Natural killer cell (primary cell): ENCODE measurements around the gene MACF1. TPM values are rescaled to one million over a fixed set of nuclear protein-coding genes. Genes with fewer than 3 reads are reported as not detected.
A peak's percentile ranks its signal among the peaks of the same experiment; 100 is the strongest.

Experiments
- ATAC-seq, 3 donors: fragments of 150-1000 bp in 2 of 3; fragments of 200-7000 bp in 1 of 3; cut with Tn5 transposase; 1 replicate in 1 of 3; 2 replicates in 2 of 3; pipeline ENCODE4 v1.10.0; 2021; ENCODE audit warnings: mild to moderate bottlenecking in 2 of 3, moderate library complexity in 2 of 3
- DNase-seq, 2 donors: peaks; one replicate each; pipeline versions ENCODE4 v3.0.0 to v3.0.0-alpha.2; 2013 to 2021; ENCODE audit warnings: mixed read lengths in 1 of 2
- H3K27ac ChIP-seq: one replicate; pipeline ENCODE4 v1.5.1; 2013; ENCODE audit warnings: mild to moderate bottlenecking, low read length
- H3K27me3 ChIP-seq: one replicate; pipeline ENCODE4 v1.6.1; 2013; ENCODE audit warnings: low read length; ENCODE audit not compliant: control insufficient read depth, insufficient read depth
- H3K36me3 ChIP-seq: one replicate; pipeline ENCODE4 v1.6.1; 2013; ENCODE audit warnings: low read length; ENCODE audit not compliant: control insufficient read depth, insufficient read depth
- H3K4me1 ChIP-seq: one replicate; pipeline ENCODE4 v1.6.1; 2013; ENCODE audit warnings: low read length; ENCODE audit not compliant: control insufficient read depth, insufficient read depth
- H3K4me3 ChIP-seq: one replicate; pipeline ENCODE4 v1.5.1; 2013; ENCODE audit warnings: low read length
- H3K9me3 ChIP-seq: one replicate; pipeline ENCODE4 v1.6.1; 2013; ENCODE audit warnings: low read length; ENCODE audit not compliant: control insufficient read depth, insufficient read depth
- H3K27ac Mint-ChIP-seq, 2 donors: one replicate each; pipeline ENCODE4 v1.8.0; 2022; ENCODE audit warnings: mild to moderate bottlenecking in 2 of 2, mixed read lengths in 2 of 2, moderate library complexity in 1 of 2
- H3K27me3 Mint-ChIP-seq, 2 donors: one replicate each; pipeline ENCODE4 v1.8.0; 2022; ENCODE audit warnings: low read depth in 2 of 2, mixed read lengths in 2 of 2
- H3K36me3 Mint-ChIP-seq: one replicate; pipeline ENCODE4 v1.8.0; 2022; ENCODE audit warnings: mixed read lengths
- H3K4me1 Mint-ChIP-seq, 2 donors: one replicate each; pipeline ENCODE4 v1.8.0; 2022; ENCODE audit warnings: mixed read lengths in 2 of 2
- H3K4me3 Mint-ChIP-seq: one replicate; pipeline ENCODE4 v1.8.0; 2022; ENCODE audit warnings: mild to moderate bottlenecking, moderate library complexity, mixed read lengths
- H3K9me3 Mint-ChIP-seq, 2 donors: one replicate each; pipeline ENCODE4 v1.8.0; 2022; ENCODE audit warnings: mixed read lengths in 2 of 2
- CTCF ChIP-seq: fragments of 200-600 bp; IDR thresholded peaks from one replicate; pipeline ENCODE4 v1.8.0; 2022; ENCODE audit warnings: antibody characterized with exemption
- WGBS: methylation state at CpG from one replicate; pipeline ENCODE4 v1.1.7; 2013; ENCODE audit warnings: missing lambda C conversion rate; ENCODE audit not compliant: insufficient coverage; 5-methylcytosine and 5-hydroxymethylcytosine counted together
- intact Hi-C: fragments of 100-400 bp; cut with micrococcal nuclease; formaldehyde crosslinking; loops from one replicate; pipeline ENCODE4 v1.14.2; 2022
- total RNA-seq, 4 donors: library from RNA; stranded (reverse); fragments of 120-200 nt in 1 of 4; gene quantifications; one replicate each; pipeline versions ENCODE4 v1.2.3 to v1.2.4, GENCODE V29; 2013 to 2022

MACF1 gene
- total RNA-seq, 3 donors from 2014 or later (not counting 1 experiment from before 2014, with no cell fraction given): 752 to 811 (median 752) TPM

GRCh38 chr1:39258146-39258924 lies 53.8 kb downstream of the MACF1 start:
- no peak overlapping the region for H3K4me3 Mint-ChIP-seq

GRCh38 chr1:39258925-39259244 lies 54.4 kb downstream of the MACF1 start:
- peak; percentile 48 for TF ChIP-seq CTCF
- no peaks in the 10 kb centered on the region for H3K27me3 Mint-ChIP-seq
- intact Hi-C loops: loop anchor here (1.0 to 2.0 kb wide), 3 partner anchors 67 to 156 kb away; no protein-coding TSS in a partner anchor
- DNase-seq: no peak
- no peak overlapping the region for H3K4me3 Mint-ChIP-seq
- peaks cover 29 to 38% of the 10 kb centered on the region in 2 donors for H3K4me1 Mint-ChIP-seq
- Histone ChIP-seq H3K4me3 (no peak overlapping the region), H3K36me3 (peaks cover 55% of the 10 kb centered on the region), H3K9me3 (no peaks in the 10 kb centered on the region), H3K27me3 (no peaks in the 10 kb centered on the region), H3K4me1 (peaks cover 8% of the 10 kb centered on the region), H3K27ac (no peak overlapping the region)
- no peaks in the 10 kb centered on the region for H3K36me3 Mint-ChIP-seq
- H3K9me3 Mint-ChIP-seq: no peaks in the 10 kb centered on the region
- peak in 2 of 3 donors; percentile 8 for ATAC-seq
- peak overlapping the region; percentile 51 to 71 for H3K27ac Mint-ChIP-seq

More at GRCh38 chr1:39258146-39258924, 53.8 kb downstream of the MACF1 start:
- TF ChIP-seq CTCF: peak; percentile 85
- Mint-ChIP-seq H3K27ac (peak overlapping the region; percentile 51 to 71), H3K27me3 (no peaks in the 10 kb centered on the region), H3K9me3 (no peaks in the 10 kb centered on the region), H3K4me1 (peaks cover 25 to 34% of the 10 kb centered on the region in 2 donors), H3K36me3 (no peaks in the 10 kb centered on the region)
- H3K4me3 ChIP-seq: no peak overlapping the region
- peaks cover 57% of the 10 kb centered on the region for H3K36me3 ChIP-seq
- no peak overlapping the region for H3K27ac ChIP-seq
- intact Hi-C loops: loop anchor here (1.0 to 2.0 kb wide), 3 partner anchors 66 to 156 kb away; no protein-coding TSS in a partner anchor
- peak; percentile 60 to 85 for DNase-seq
- no peaks in the 10 kb centered on the region for H3K27me3 ChIP-seq
- H3K4me1 ChIP-seq: peaks cover 8% of the 10 kb centered on the region
- no peaks in the 10 kb centered on the region for H3K9me3 ChIP-seq
- 46% methylated on average over 5 of the region's 7 CpGs for WGBS
- peak; percentile 72 to 86 (median 77) for ATAC-seq

- ATAC-seq (peak; percentile 60 to 70 (median 61)), DNase-seq (no peak)
- Mint-ChIP-seq H3K4me1 (peaks cover 52 to 61% of the 10 kb centered on the region in 2 donors), H3K4me3 (peak overlapping the region; percentile 61), H3K27ac (peak overlapping the region; percentile 63 to 83), H3K36me3 (no peaks in the 10 kb centered on the region), H3K9me3 (no peaks in the 10 kb centered on the region), H3K27me3 (no peaks in the 10 kb centered on the region)
- H3K9me3 ChIP-seq: no peaks in the 10 kb centered on the region
- WGBS: 29% methylated on average over 2 of the region's 2 CpGs
- intact Hi-C loops: no loop called here
- no peak for TF ChIP-seq CTCF
- peaks cover 8% of the 10 kb centered on the region for H3K4me1 ChIP-seq
- no peak overlapping the region for H3K4me3 ChIP-seq
- no peaks in the 10 kb centered on the region for H3K27me3 ChIP-seq
- peaks cover 28% of the 10 kb centered on the region for H3K36me3 ChIP-seq
- peak overlapping the region; percentile 3 for H3K27ac ChIP-seq
Observed at GRCh38 chr1:39261712-39262221, 57.3 kb downstream of the MACF1 start.
